Measurements from ENCODE around the gene DUS1L.

- TF ChIP-seq, protein P1, sequence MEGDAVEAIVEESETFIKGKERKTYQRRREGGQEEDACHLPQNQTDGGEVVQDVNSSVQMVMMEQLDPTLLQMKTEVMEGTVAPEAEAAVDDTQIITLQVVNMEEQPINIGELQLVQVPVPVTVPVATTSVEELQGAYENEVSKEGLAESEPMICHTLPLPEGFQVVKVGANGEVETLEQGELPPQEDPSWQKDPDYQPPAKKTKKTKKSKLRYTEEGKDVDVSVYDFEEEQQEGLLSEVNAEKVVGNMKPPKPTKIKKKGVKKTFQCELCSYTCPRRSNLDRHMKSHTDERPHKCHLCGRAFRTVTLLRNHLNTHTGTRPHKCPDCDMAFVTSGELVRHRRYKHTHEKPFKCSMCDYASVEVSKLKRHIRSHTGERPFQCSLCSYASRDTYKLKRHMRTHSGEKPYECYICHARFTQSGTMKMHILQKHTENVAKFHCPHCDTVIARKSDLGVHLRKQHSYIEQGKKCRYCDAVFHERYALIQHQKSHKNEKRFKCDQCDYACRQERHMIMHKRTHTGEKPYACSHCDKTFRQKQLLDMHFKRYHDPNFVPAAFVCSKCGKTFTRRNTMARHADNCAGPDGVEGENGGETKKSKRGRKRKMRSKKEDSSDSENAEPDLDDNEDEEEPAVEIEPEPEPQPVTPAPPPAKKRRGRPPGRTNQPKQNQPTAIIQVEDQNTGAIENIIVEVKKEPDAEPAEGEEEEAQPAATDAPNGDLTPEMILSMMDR (IDR thresholded peaks at IDR 0.05; ENCODE audit: low read depth, low read length): no peak
- no peak for TF ChIP-seq EZH2phosphoT487 (IDR thresholded peaks at IDR 0.05; ENCODE audit: low read depth)
Observed at GRCh38 chr17:82079001-82079677, 13.5 kb upstream of the DUS1L start.
